ENCODE data around the gene CPS1.

GRCh38 chr2:210620456-210620855 is 64.1 kb downstream of the CPS1 start:
- TF ChIP-seq EZH2 (IDR thresholded peaks at IDR 0.05; ENCODE audit: borderline replicate concordance, low read depth, low read length, poor library complexity, severe bottlenecking) (no peak), CTCF (conservative IDR thresholded peaks at IDR 0.05; ENCODE audit: low read depth, low read length) (no peak)

All from A673 (cell line).